ENCODE measurements around the gene MSI2.

MSI2 gene

DNA sequence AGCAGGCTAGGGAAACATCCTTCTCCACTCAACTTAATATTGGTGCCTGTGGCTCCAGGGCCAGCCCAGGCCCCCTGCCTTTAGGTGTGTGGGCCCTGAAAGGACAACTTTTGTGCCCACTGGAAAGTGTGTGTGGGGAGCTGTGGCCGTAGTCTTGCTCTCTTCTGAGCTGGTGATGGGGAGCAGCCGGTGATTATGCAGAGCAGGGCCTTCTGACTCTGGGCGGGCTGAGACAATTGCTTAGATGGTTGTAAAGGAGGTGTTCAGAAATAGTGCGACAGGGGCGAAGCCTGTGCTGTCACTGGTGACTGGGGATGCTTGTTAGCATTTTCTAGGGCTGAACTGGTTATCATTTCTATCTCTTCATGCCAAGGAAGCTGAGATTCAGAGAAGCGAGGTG is 62.6 kb downstream of the MSI2 start:
- no peak for DNase-seq (ENCODE audit: low read depth in 2 of 2)

DNA sequence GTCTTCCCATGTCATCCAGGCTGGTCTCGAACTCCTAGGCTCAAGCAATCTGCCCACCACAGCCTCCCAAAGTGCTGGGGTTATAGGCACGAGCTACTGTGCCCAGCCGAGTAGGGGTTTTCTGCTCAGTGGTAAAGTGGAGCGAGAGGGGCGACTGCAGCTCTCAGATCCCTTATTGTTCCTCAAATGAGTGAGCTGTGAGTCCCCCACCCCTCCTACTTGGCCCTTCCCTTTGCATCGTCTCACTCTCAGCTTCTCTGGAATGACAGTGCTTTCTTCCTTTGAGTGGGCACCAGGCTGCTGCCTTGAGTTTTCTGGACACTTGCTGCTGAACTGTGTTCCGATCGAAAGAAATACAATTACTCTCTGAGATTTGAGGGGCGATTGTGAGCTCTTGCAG is 63.5 kb downstream of the MSI2 start:
- no peak for DNase-seq (ENCODE audit: low read depth in 2 of 2)

DNA sequence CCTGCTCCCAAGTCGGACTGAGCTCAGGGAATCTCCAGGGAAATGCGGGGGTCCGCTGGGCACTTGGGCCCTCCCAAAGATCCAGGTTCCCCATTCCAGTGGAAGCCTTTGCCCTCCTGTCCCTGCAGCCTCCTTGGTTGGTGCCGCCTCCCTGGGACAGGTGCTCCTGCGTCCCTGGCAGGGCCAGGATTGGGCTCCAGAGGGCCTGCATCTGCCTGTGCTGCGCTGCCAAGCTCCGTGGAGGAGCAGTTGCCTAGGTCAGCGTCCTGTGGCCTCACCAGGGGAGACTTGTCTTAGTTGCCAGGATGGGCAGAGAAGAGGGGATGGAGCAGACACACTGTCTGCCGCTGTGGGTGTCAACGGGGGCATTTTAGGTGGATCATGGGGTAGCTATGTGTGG is 67.1 kb downstream of the MSI2 start:
- no peak for DNase-seq (ENCODE audit: low read depth in 2 of 2)

DNA sequence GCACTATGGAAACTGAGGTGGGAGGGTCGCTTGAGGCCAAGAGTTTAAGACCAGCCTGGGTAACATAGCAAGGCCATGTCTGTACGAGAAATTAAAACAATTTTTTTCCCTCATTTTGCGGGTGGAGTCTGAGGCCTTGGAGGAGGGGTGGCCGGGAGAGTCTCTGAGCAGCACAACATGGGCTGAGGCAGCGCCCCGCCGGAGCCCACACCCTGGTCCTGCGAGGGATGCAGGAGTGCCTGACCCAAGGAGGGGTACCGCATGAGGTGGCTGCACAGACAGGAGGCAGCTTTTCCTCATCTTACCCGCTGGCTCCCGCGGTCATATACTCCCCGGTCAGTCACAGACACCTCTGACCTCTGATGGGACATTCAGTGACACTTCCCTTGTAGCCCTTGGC is 67.7 kb downstream of the MSI2 start:
- DNase-seq (ENCODE audit: low read depth in 2 of 2) = no peak

DNA sequence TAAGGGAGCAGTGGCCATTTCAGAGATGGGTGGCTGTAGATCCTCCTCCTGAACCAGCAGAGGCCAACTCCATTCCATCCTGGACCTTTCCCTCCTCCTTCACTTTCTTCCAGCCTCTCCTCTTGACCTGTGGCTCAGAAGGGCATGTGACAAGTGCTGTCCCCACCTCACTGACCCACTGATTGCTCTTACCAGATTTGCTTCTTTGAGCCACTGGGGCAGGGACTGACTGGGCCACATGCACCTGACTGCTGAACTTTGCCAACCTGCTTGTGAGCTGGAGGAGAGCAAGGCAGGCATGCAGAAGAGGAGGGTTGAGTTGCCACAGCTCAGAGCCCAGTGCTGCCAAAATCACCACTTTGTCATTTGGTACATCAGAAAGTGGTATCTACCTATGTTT is 68.3 kb downstream of the MSI2 start:
- DNase-seq (ENCODE audit: low read depth in 2 of 2) = no peak

DNA sequence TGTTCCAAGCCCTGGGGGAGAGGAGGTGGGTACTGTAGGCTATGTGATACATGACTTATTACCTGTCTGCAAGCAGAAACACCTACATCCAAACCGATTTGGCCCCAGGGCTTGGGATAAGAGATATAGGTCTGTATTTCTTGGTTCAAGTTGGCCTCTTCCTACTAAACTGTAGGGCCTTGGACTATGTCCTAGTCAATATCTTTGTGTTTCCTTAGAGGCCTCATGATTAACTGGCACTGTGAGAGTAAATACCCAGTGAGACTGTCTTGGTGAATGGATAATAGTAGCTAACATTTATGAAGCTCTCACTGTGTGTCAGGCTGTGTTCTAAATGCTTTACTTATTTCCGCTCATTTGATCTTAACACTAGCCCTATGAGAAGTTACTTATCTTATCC is 70.0 kb downstream of the MSI2 start:
- DNase-seq (ENCODE audit: low read depth in 2 of 2) = no peak

DNA sequence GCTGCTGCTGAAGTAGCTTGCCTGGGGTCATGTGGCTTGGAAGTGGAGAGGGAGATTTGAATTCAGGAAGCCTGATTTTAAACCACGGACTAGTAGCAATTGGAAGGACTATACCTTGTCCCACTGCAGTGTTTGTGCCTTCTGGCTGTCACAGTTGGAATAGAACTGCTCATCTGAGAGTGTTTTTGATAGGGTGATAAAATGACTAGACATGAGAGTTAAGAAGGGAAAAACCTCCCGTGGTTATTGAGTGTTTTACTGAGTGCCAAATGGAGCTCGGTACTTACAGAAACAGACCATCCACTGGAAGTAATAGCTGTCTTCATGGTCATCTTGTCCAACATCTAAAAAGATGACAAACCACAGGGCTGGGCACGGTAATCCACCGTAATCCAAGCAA is 70.4 kb downstream of the MSI2 start:
- no peak for DNase-seq (ENCODE audit: low read depth in 2 of 2)

DNA sequence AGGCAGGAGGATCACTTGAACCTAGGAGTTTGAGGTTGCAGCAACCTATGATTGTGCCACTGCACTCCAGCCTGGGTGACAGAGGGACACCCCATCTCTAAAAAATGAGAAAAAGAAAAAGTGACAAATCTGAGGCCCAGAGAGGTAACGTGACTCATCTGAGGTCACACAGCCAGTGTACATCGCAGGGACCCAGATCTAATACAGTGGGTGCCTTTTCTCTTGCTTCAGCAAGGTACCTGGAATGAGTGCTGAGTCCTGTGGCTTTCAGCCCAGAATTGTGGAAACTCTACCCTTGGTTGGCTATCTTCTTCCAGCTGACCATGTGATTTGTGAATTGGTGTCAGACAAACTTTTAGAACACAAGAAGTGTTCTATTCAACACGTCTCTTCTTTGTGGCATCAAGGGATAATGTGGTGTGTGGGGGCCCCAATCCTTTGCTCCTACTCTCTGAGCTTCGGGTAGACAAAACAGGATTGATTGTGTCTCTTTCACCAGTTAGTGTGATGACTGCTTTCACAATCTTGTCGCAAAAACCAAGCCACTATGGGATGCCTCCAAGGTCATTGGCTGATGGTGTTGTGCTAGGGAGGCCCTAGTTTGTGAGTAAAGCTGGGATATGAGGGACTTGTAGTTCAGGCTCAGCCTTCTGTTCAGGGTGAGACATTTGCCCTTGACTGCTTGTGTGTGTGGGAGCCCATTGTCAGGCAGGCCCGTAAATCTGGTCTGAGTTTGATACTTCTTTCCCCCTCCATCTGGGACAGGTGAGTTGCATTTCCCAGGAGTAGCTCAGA is 71.0 kb downstream of the MSI2 start:
- DNase-seq (ENCODE audit: low read depth in 2 of 2) = no peak

DNA sequence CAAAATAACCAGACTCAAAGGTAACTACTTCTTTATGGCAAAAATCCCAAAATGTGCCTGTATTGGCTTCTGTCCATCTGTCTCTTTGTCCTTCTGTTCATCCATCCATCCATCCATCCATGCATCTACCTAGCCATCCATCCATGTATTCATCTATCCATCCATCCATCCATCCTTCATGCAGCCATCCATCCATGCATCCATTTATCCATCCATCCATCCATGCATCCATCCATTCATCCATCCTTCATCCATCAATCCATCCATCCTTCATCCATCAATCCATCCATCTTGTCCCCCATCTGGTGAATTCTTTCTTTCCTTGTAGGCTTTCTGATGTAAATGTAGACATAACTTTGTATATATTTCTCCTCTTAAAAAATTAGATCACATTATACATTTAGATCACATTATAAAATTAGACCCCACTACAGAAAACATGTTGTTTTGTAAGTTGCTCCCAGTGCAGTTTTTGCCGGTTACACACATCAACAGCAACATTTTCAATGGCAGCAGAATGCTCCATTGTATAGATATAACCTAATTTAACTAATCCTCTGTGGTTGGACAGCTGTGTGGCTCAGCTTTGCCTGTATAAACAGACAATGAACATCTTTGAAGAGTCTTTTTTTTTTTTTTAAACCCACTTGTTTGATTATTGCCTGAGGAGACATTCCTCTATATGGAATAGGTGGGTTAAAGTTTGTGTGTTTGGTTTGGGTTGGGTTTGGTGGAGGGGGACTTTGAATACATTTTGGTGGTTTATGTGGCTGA is 72.0 kb downstream of the MSI2 start:
- DNase-seq (ENCODE audit: low read depth in 2 of 2) = no peak

DNA sequence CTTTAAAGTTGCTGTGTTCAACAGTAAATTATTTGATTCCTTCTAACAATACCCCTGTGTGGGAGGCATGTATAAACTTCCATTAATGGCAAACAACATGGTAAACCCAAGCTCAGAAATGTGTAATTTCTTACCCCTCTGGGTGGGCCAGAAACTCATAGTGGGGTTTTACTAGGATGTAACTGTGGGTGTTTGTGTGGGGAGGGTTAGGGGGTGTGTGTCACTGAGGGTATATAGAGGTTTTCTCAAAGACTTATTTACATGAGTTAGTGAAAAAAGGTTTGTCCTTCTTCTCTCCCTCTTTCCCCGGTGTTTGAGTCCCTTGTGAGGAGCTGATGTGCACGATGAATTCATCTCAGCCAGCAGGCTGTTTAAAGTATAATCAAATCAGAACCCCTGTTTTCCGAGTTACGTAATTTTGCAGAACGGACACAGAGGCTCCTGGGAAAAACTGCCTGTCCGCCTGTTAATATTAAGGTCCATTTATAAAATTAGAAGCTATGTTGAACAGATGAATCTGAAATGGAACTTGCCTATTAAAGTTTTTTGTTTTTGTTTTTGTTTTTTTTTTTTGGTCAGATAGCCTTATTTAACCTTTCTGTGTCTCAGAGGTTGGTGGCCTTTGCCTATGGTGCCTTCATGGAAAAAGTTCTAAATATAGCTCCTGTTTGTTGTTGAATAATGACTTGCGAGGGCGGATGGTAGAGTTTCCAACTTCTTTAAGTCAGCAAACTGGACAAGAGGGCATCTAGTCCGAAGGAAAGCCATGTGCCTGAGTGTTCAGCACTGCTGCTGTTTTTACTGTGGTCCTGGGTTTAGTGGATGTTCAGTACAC is 73.3 kb downstream of the MSI2 start:
- DNase-seq (ENCODE audit: low read depth in 2 of 2) = no peak

DNA sequence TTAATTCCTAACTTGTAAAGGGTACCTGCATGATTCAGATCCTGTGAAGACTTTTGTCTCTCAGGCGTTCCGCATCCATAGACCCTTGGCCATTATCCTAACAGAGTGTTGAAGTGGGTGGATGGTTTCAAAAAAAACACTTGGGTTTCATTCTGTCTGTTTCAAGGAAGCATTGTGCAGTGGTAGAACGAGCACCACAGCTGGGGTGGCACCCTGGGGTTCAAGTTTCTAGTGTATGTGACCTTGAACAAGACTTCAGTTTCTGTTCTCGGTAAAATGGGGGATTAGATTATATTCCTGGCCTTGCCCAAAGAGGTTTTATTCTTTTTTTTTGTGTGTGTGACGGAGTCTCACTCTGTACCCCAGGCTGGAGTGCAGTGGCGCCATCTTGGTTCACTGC is 74.3 kb downstream of the MSI2 start:
- no peak for DNase-seq (ENCODE audit: low read depth in 2 of 2)

DNA sequence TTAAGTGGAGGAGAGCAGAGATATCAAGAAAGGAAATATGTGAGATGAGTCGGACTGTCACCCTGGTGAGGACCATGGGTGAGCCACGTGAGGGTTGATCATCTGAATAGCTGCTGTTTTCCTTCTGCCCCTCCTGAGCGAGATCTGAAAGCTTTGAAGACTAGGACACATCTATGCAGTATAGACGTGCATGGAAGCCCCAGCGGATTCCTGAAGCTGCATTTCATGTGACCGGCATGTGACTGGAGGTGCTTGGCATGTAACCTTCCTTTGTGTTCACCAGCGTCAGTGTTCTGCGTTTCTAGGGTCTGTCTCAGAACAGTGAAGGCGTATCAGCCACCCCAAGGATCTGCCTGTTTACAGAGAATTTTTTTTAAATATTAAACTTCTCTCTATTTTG is 75.1 kb downstream of the MSI2 start:
- no peak for DNase-seq (ENCODE audit: low read depth in 2 of 2)

DNA sequence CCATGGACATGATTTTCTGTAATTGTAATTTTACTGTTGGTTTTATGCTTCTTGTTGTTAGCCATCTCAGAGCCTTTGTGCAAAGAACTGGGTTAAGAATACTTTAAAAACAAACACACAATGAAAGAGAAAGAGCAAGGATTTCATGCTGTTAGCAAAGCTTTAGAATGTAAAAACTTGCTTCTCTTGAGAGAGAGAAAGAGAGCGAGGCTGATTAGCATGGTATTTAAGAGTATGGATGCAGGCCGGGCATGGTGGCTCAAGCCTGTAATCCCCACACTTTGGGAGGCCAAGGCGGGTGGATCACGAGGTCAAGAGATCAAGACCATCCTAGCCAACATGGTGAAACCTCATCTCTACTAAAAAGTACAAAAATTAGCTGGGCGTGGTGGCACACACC is 76.2 kb downstream of the MSI2 start:
- DNase-seq (ENCODE audit: low read depth in 2 of 2) = no peak

DNA sequence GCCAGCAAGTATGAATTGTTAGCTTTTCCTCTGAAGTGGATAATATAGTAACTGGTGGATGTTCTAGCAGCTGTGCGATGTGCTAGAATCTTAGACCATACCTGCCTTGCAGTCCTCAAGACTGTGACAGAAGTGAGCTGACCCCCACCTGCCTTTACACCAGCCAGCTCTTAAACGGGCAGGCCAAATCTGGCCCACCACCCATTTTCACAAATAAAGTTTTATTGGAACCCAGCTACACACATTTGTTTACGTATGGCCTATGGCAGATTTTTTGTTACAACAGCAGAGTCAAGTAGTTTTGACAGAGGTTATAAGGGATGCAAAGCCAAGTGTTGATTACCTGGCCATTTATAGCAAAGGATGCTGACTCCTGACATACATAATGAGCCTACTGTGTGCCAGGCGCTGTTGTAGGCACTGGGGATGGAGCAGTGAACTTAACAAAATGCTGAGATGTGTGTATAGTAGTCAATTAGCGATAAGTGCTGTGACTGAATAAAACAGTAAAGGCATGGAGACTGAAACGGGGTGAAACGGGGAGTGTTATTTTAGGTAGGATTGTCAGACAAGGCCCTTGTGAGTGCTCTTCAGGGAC is 79.0 kb downstream of the MSI2 start:
- DNase-seq (ENCODE audit: low read depth in 2 of 2) = no peak

DNA sequence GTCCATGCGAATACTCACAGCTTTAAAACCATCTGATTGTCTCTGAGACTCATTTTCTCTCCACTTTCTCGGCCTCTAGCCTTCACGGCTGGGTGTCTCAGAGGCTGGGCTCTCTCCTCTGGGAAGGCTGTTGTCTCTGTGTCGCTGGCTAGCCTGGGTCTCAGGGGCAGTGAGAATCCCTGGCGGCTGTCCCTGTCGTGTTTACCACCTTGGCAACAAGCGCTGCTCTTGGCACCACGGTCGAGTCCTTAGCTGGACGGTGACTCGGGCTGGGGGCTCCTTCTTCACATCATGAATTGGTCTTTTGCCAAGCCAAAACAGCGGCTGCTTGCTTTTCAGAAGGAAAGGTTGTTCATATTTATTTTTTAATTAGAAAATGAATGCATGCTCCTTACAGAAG is 81.1 kb downstream of the MSI2 start:
- DNase-seq (ENCODE audit: low read depth in 2 of 2) = no peak

DNA sequence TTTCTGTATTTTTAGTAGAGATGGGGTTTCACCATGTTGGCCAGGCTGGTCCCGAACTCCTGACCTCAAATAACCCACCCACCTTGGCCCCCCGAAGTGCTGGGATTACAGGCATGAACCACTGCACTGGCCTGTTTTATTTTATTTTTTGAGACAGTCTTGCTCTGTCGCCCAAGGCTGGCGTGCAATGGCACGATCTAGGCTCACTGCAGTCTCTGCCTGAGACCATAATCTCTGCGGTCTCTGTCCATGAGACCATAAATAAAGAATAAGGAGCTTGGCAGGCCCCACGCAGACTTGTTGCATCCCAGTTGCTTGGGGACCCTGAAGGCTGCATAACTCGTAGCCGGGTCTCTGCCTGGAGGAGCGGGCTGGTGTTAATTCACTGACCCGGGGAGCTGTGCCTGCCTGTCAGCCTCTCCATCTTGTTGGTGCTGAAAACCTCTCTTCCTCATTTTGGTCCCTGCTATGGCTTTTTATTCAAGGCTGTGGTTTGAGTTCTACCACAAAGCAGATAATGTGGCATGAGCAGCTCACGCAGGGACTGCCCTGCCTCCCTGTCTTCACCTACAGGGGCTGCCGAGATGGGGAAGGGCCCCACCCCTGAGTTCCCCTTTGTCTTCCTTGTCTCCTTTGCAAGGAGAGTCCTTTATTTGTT is 82.1 kb downstream of the MSI2 start:
- no peak for DNase-seq (ENCODE audit: low read depth in 2 of 2)

DNA sequence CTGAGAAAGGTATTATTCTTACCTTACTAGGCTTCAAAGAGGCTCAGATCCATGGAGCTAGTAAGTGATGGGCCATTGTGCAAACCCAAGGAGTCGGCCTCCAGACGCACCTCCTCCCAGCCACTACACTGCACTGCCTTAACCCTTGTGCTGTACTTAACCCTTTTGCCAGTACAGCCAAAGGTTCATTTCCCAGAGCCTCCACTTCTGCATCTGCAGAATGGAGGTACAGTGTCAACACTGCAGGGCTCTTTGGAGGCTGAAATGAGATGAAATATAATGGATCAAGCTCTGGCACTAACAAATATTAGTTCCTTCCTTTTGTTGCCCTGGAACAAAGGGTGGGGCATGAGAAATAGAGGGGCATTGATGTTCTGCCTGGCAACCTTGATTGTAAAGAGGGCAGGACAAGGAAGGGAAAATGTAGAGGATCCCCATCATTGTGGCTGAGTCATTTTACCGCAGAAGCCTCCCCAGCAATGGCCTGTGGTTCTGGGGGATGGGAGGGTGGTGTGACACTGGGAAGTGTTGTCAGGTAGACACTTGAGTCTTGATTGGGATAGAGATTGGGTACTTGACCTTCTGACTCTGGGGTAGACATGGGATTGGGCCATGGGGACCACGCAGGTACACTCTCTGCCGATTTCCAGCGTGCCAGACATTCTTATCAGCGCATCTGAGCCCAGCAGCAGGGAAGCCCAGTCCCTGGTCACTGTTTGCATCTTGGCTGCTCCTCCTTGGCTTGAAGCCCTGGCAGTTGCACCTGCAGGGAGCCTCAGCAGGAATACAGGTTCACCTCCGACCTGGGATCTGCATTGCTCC is 84.0 kb downstream of the MSI2 start:
- DNase-seq (ENCODE audit: low read depth in 2 of 2) = no peak

DNA sequence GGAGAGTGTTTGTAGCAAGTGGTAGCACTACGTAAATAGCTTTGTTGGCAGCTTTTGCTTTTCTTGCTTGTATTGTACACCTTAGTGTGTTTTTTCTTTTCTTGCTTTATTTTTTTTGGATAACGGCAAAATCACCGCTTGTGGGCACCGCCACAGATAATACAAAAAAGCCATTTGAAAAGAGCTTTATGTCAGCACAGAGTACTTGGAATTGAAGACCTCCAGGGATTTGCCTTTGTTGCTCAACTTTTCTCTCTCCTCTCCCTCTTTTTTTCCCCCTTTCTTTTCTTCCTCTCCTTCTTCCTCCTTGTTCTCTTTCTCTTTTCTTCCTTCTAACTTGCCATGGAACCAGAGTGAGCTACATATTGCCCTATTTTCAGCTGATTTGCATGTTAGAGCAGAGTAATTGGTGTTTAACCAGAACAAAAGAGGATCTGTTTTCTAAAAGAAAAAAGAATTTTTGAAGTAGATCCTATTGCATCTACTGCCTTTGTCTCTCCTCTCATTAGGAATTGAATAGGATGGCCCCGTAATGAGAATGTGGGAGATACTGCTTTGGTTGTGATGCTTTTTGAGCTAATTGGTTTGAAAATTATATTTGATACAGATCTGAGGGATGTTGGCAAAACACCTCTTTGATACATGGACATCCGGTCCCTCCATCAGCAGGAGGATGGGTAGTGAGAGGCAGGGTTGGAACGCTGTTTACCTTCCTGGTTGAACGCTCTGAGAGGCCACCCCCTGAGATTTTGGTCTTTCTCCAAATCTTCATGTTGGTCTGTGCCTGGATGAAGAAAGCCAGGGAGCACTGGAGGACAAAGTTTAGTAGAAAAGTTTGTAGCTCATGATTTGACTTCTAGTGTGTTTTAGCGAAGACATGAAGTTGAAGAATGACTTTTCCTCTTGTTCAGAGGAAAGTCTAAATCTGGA is 85.6 kb downstream of the MSI2 start:
- no peak for DNase-seq (ENCODE audit: low read depth in 2 of 2)

DNA sequence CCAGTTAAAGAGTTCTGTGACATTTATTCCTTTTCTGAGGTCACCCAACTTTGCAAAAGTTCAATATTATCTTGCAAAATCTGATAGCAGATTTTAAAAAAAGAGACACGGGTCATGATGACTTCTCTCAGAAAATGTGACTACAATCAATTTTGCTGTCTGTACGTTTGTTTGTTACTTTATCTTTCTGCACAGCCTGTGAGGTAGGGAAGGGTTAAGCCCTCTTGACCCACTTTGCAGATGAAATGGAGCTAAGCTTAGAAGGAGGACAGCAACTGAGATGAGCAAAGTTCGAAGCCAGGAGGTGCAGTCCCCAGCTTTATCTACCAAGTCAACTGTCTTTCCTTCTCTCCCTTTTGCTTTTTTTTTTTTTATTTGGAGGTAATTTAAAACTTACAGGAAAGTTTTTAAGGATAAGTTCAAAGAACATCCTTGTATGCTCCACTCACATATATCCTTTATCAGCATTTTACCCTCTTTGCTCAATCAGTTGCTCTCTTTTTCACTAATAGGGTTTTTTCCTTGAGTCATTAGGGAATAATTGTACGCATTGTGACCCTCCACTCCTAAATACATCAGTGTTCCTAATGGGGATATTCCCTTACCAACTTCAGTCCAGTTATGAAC is 86.8 kb downstream of the MSI2 start:
- DNase-seq (ENCODE audit: low read depth in 2 of 2) = no peak

All from stimulated activated CD8-positive, alpha-beta memory T cell treated with anti-CD3 and anti-CD28 coated beads, Interleukin-15, amount 100 ng/mL, for 4 hours (primary cell).